Esophagus muscularis mucosa (tissue), 3 donors: Measurements from ENCODE around the gene SLC6A9.

Experiments used
- CTCF ChIP-seq, 3 experiments: fragments of 200-600 bp in 2 of 3; fragments of 450-650 bp in 1 of 3; sonication (generic) in 2 of 3; IDR thresholded peaks; one replicate each; pipeline ENCODE4 v1.5.1; 2017 to 2019; ENCODE audit warnings: antibody characterized with exemption in 3 of 3, mild to moderate bottlenecking in 2 of 3, moderate library complexity in 1 of 3
- POLR2A ChIP-seq: fragments of 450-650 bp; IDR thresholded peaks from one replicate; pipeline ENCODE4 v1.6.1; 2017; ENCODE audit warnings: antibody characterized with exemption, moderate library complexity, mild to moderate bottlenecking, low read depth
- POLR2AphosphoS5 ChIP-seq, 2 donors: sonication (generic); formaldehyde crosslinking; IDR thresholded peaks; one replicate each; pipeline ENCODE4 v1.6.1; 2017; ENCODE audit warnings: antibody characterized with exemption in 2 of 2

GRCh38 chr1:43987159-43987902 lies 43.9 kb downstream of the SLC6A9 start:
- TF ChIP-seq CTCF (IDR thresholded peaks at IDR 0.05) = no peak
- TF ChIP-seq POLR2AphosphoS5 (IDR thresholded peaks at IDR 0.05) = no peak
- no peak for TF ChIP-seq POLR2A
